Stimulated activated CD8-positive, alpha-beta memory T cell treated with anti-CD3 and anti-CD28 coated beads, Interleukin-12 subunit alpha, Interleukin-12 subunit beta, amount 100 ng/mL, for 1 hour (primary cell): Measurements from ENCODE around the gene PWWP2B.

Experiments
- DNase-seq: peaks from one replicate; pipeline ENCODE4 v3.0.0-alpha.2; 2020; ENCODE audit warnings: low read depth

The PWWP2B gene

DNA sequence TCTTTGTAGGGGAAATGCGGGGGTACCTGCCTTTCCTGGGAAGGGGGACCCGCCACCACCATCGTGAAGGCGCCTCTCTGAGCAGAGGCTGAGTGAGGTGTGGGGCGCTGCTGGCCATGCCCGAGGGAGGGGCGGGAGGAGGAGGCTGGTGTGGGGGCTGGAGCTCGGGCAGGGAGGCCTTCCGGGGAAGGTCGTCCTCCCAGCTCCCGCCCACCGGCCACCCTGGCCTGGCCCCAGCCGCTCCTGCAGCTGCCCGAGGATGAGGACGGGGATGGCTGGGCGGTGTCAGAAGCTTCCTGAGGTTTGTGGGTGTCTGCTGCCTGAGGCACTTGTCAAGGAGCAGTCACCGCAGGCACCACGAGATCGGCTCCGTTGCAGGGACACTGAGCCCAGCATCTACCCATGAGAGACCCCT is 11.4 kb downstream of the PWWP2B start:
- DNase-seq, result no peak

DNA sequence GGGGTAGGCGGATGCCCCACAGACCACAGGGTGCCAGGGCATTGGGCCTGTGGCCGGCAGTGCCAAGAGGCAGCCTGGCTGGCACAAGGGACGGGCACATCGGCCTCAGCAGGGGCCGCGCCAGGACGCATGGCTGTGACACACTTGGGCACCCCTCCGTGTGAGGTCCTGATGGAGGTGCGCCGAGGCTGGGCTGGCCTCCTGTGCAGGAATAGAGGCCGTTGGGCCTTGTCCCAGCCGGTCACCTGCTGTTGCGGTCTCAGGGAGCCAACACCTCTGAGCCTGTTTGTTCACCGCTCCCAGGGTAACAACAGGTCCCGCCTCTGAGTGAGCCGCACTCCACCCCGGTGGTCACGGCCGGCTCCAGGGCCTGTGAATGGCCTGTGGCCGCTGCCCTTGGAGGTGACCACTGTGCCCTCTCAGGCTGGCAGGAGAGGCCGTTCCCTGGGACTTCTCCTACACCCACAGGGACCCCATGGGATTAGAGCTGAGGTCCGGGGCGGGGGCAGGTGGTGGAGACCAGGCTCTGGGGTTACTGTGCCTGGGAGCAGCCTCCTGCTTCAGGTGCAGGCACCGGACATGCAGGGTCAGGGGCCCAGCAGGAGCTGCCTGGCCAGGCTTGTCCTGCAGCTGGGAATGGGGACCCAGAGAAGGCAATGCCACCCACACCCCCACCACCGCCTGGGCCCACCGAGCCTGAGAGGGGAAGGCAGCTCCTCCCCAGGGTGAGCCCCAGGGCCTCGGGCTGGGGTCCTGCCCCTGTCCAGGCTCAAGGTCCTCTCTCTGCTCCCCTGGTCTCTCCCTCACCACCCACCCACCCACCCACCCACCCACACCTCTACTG is 12.0 kb downstream of the PWWP2B start:
- DNase-seq, result no peak

DNA sequence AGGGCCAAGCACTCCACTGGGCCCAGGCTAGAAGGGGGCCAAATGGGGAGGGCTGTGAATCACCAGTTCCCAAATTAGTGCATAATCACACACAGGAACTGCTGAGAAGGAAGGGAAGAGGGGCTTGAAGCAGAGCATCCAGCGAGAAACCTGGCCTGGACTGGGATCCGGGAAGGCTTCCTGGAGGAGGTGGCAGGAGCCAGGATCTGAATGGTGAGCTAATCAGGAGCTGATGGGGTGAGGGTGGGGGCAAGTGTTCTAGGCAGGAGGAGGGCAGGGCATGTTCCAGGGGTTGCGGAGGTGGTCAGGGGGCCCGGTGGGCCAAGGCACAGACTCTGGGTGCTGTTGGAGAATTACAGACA is 12.6 kb downstream of the PWWP2B start:
- DNase-seq, result no peak

DNA sequence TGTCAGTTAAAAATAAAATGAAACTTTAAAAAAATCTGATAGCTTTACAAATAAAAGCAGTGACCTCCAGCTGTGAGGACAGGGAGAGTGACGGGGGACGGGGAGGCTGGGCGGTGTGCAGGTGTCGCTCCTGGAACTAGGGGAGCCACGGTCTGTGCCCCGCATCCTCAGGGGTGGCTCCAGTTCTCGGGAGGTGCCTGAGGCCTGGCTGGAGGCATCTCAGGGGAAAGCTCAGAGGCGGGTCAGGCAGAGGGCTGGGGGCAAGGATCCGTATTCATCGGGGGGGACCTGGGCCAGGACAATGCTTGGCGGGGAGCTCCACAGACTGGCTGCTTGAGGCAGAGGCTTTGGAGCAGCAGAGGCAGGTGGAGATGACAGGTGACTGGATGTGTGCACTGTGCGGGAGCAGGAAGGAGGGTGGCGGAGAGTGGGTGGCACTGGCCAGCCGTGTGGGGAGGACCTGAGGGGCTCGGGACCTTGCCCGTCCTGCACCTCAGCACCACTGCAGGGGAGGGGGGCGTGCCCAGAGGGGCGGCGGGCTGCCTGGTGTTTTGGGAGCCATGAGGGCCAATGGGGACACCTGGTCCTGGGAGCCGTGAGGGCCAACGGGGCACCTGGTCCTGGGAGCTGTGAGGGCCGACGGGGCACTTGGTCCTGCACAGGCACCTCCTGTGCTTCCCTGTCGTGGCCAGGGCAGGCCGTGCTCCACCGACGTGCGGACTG is 13.2 kb downstream of the PWWP2B start:
- DNase-seq, result no peak

DNA sequence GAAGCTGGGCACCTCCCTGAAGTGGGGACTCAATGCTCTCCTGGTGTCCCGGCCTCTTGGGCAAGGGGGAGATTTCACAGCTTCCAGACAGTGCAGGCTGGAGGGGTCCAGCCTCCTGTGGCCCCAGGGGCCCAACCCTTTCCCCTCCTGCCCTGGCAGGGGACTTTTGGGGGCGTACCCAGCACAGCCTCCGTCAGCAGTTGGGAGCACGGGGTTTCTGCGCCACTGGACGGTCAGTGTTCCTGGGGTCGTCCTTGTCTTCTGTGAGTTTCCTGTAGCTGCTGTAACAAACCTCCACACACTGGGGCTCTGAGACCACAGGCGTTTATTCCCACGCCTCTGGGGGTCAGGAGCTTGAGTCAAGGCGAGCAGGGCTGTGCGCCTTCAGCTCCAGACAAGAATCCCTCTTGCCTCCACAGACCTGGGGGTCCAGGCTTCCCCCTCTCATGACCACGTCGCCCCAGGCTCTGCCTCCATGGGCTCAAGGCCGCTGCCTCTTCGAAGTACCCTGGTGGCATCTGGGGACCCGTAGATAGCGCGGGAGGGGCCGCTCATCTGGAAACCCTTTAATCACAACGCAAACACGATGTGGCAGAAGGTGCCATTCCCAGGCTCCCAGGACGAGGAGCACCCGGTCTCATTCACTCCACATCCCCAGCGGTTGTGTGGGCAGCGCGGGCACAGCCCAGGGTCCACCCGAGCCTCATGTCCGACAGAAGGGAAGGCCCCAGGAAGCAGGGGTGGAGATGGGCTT is 14.0 kb downstream of the PWWP2B start:
- no peak for DNase-seq

DNA sequence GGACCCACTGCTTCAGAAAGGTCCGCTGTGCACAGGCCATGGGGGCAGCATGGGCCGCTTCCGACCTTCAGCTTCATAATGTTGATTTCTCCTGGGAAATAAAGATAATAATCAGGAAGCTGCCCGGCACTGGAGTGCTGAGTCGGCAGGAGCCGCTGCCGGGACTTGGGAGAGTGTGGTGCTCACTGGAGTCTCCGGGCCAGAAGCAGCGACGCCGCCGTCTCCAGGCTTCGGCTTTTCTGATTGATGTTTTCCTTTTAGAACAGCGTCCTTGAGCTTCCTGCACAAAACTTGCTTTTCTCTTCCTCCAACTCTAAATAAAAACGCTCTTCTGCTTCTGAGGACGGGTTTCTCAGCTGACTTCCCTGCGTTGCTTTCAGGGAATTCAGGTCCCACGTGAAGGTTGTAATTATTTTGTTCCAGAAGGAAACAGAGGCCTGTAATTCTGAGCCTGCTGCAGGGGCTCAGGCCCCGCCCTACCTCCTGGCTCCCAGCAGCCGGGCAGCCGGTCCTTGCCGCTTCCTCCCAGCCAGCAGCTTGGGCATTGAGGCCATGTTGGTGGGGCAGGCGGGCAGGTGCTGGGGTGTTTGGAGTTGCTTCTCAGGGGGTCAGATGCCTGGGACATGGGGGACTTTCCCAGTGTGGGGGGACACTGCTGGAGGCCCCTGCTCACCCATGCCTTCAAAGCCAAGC is 14.7 kb downstream of the PWWP2B start:
- DNase-seq, result no peak

DNA sequence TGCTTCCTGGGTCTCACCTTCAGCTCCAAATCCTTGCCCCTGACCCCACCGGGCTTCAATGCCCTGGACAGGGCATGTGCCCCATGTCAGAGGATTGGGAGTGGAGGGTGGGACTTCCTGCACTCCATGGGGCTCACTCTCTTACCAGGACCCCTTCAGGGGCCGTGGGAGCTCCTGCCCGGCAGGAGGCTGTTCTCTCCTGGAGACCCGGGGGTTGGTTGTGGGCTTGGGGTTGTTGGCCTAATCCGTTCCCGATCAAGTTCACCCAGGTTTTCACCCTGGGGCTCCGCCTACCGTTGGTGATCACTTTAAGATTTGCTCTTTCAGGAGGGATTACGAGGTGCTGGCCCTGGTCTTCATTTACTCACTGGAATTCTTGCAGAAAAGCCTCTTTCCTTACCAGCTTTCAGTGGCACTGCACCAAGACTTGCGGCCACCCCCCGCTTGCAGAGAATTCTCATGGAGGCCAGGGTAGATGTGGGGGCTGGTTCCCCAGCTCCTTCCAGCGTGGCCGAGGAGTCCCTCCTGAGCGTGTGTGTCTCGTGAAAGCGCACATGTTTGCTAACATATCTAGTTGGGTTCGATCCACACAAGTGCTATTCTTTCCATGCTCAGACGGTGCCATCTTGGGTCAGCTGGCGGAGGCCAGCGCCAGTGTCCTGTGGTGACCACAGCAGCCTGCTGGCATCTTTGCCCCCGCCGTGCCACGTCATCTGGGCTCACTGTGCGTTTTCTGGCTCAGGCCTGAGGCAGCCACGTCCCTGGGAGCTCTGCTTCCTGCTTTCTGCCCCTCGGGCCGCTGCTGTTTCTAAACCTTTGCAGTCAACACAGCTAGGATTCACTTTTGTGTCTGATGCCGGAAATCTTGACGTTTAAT is 15.6 kb downstream of the PWWP2B start:
- no peak for DNase-seq

DNA sequence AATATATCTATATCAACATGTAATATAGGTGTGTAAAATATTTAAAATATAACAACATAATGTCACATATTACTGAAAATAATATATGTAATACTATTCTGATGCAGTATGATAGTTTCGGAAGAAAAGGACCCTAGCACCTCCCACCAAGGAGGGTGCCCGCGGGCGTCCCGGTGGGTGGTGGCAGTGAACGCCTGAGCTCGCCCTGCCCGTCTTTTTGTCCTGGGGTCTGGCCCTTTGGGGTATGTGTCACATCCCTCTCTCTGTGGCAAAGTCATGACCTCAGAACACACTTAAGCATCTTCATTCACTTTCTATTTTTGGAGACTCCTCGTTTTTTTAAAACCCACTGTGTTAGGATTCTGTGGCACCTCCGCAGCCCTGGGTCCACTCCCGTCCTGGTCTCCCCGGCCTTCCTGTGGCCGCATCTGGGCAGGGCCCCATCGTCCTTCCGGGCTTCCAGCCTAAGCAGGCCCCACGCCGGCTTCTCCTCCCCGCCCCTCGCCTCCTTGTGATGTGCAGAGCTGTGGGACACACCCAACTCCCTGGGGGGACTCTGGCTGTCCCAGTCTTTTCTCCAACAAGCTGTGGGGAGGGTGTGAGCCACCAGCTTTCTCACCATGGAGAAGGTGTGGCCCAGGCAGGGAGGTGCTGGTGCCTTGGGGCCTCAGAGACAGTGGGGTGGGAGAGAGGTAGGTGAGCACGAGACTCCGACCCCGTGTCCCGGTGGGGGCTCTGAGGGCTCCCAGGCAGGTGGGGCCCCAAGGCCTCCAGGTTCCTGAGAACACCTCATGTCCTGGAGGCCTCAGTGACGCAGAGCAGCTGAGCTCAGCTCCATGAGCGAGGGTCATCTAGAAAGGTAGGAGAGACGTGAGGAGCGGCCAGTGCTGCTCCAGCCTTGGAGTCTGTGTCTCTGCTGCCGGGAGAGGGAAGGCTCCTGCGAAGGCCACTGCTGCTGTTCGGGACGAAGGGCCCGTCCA is 16.5 kb downstream of the PWWP2B start:
- DNase-seq, result no peak

DNA sequence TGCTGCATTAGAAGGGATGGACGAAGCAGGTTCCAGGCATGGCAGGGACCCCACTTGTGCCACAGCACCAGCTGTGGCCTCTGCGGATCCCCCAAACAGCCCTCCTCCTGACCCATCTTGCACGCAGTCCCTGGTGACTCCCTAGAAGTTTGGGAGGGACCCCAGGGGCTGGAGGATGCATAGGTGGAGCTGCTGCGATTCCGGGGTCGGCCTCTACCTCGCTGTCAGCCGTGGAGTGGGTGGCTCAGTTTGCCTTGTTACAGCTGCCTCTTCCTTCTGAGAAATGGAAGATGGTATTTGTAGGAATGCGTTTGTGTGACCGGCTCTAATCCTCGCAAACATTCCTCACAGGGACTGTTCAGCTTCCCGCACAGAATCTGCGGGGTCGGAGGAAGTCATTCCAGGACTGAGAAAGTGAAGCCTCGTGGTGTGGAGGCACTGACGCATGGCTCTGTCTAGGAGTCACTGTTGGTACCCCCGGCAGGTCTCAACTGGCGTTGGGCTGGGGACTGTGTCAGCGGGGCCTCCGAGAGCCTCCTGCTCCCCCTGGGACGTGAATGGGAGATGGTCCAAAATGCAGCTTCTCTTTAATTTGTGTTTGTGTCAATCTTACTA is 17.5 kb downstream of the PWWP2B start:
- no peak for DNase-seq

DNA sequence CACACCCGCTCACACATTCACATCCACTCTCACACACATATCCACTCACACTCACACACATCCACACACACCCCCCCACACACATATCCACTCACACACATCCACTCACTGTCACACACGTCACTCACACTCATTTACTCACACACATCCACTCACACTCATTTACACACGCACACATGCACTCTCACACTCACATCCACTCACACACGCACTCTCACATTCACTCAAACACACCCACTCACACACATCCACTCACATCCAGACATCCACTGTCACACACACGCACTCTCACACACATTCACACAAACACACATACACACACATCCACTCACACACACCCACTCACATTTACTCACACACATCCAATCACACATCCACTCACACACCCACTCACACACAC is 18.3 kb downstream of the PWWP2B start:
- DNase-seq, result no peak

DNA sequence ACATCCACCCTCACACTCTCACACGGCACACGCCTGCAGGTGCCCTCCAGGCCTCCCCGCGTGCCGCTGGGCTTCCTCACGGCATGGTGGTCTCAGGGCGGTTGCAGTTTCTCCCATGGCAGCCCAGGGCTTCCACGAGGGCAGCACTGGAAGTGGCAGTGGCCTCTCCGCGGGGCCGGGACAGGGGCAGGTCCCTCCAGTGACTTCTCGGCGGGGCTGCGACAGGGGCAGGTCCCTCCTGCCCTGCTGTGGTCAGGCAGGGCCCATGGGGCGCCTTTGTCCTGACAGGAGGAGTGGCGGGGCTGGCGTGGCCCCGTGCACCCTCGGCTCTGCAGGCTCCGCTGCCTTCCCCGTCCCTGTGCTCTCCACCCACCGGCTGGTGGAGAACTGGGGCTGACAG is 19.0 kb downstream of the PWWP2B start:
- no peak for DNase-seq

DNA sequence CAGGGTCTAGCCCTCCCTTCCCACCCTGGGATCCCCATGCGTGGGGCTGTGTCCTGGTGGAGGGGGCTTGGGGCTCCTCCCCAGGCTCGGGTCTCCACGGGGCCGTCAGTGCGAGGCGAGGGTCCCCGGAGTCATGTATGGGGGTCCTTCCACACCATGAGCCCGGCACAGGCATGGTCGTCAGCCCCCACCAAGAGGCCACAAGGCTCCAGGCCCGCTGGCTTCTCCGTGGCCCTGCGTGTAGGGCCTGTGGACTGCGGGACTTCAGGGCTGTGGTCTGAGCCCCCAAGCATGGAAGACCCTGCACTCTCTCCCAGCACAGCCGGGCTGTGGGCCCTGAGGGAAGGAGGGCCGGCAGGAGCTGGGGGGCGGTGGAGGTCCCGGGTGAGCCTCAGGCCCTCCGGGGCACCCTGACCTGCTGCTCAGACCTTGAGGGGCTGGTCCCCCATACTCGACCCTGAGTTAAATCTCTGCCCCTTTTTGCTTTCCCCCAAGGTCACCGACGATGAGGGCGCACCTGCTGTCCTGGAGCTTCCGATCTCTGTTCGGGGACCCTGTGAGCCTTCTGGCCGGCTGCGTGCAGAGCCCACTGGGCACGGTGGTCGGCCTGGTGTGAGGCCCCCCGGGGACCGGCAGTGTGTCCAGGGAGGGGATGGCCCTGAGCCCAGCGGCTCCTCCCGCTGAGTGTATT is 19.7 kb downstream of the PWWP2B start:
- DNase-seq, result no peak

DNA sequence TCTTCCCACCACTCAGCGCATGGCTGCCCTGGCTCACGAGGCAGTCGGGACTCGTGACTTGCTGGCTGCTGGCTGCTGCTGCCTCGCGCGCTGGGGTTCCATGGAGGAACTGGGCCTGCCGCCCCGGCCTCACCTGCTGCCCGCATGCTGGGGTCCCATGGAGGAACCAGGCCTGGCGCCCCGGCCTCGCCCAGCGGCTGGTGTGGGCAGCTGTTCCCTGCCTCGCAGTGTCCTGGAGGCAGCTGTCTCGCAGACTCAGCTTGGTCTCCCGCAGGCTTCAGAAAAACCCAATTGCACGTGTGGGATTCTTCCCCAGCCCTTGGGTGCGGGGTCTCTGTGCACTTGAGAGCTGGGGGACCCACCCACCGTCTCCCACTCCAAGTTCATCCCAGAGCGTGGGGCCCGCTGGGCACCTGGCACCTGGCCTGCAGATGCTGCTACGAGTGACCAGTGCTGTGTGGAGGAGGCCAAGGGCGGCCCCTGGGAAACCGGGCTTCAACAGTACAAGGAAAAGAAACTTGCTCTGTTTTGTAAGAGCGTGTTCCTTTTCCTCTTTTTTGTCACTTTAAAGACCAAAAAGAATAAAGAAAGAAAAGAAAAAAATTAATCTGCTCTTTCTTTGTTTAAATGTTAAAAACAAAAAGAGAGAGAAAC is 20.4 kb downstream of the PWWP2B start:
- no peak for DNase-seq

DNA sequence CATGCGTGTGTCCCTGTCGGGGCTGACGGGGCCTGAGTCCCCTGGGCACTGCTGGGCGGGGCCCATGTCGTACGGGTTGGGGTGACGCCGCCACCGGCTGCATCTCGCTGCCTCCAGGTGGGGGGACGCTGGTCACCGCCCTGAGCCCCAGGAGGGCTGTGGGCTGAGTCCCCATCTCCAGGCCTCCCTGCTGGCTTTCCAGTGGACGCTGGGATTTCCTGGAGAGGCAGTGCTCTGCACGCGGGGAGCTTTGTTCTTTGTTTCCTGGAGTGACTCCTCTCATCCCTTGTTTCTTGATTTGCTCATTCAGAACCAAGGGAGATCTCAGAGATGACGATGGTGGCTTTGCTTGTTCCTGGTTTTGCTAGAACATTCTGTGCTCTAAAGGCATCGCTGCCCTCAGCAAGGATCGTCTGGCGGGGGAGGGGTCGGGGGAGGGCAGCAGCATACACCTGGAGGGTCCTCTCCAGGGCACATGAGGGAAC is 21.0 kb downstream of the PWWP2B start:
- no peak for DNase-seq

DNA sequence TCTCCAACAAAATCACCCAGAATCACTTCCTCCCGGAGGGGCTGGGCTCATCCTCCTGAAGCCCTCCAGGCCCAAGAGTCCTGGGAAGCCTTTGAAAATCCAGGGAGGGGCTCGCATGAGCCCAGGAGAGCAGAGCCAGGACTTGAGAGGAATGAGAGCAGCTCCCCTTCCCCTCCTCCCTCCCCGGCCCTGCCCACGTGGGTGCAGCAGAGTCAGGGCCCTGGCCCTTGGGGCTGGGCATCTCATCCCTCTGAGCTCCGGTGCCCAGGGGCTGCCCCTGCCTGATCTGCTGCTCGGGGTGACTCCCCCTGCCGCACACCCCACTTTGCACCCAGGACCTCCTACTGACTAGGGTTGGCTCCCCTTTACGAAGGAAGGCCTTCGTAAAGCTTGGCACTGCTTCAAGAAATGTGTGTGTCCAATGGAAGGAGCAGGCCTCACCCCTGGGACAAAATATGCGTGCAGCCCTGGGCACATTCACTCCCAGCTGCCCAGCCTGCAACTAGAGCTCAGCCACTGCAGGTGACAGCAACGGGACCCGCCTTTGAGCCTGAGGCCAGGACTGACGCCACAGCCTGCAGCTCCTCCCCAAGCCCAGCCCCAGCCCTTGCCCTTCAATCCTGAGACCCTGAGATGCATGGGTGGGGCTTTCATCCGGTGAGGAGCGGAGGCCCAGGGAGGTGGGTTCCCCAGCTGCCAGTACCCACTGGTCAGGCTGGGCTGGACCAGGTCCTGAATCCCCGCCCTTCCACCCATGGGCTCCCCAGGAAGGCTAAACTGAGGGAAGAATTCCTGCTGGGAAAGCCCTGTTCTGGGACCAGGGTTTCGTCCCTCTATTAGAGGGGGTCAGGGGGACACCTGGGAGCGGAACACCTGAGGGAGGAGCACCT is 21.8 kb downstream of the PWWP2B start:
- DNase-seq, result no peak

DNA sequence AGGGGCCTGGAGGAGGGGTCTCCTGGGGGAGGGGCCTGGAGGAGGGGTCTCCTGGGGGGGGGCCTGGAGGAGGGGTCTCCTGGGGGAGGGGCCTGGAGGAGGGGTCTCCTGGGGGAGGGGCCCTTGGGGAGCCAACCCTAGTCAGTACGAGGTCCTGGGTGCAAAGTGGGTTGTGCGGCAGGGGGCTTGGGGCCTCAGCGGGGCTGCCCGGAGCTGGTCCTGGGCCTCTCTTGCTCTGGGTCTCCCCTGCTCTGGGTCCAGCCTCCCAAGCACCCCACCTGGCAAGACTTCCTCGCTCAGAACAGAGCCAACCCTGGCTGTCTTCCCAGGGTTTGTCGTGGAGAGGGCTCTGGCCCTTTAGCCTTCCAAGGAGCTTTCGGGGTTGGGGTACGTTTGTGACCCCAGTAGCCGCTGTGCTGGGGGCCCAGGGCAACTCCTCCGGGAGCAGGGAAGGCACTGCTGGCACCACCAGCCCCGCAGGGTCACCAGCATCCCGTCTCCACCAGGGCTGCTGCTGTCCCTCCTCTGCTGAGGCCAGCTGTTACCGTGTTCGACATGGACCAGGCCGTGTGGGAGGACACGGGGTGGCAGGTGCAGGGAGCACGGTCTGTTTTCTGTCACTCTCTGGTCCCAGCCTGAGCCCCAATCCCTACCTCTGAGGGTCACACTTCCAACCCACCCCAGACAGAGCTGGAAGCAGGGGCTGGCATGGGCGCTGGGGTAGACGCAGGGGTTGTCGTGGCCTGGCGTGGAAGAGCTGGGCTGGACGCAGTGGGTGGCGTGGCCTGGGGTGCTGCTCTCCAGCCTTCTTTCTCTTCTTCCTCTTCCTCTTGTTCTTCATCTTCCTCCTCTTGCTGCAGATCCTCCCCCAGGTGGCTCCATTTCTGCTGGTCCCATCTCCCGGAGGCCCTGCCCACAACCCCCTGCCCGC is 22.8 kb downstream of the PWWP2B start:
- DNase-seq, result no peak
